GM18502 (cell line): ENCODE results near the gene AOAH.
"Not testable (repeated sequence)": the region's sequence is repeated elsewhere in the genome, so short reads cannot be mapped to it uniquely, and the experiment has no call there.

Experiments
- ATAC-seq: cut with Tn5 transposase; IDR thresholded peaks from one replicate; pipeline ENCODE4 v1.9.1; 2021; ENCODE audit warnings: mild to moderate bottlenecking; ENCODE audit not compliant: unreplicated experiment, poor library complexity

AOAH gene

DNA sequence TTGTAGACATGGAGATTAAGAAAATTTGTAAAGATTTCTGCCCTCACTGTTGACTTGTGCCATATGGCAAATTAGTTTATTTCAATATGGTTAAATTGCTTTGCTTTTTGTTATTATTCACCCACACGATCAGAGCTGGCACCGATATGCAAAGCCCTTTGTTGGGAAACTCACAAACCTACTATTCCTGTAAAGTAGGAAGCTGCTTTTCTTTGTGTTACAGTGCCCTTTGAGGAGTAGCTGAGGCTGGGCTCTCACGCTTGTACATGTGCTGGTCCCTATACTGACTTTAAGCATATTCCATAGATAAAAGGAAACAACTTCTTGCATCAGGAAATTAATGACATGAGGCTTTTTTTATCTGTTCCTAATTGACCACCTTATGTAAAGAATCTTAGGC, 17.6 kb upstream of the AOAH start:
- no peak for ATAC-seq

DNA sequence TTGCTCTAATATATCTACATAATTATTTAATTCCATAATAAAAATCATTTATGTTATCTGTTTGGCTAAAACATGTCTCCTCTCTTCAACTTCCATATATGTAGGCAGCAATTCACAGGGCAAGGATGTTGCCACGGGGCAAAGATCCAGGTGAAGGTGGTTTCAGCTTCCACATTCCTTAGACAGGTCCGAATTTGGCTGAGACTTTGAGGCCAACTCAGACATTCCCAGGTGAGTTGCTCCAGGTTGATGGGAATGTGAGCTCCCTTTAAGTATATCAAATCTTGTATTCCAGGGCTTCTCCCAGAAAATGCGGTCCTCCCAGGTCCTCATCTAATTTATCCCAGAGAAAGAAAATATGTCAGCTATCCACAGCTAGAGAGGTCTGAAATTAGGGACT, 15.1 kb upstream of the AOAH start:
- ATAC-seq, result no peak

DNA sequence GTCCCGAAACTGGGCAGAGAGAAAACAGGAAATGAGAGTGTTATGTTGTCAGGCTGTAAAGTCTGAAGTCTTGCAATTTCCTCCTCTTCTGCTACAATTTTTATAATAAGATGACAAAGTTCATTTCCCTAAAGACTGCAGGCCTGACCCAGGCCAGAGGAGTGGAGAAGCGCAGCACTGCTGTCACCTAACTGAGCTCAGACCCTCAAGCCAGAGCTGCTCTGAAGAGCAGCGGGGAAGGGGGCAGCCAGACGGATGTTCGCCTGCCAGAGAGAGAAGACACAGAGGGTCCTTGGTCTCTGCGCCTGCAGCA, 12.6 kb upstream of the AOAH start:
- peak; percentile 96 for ATAC-seq

DNA sequence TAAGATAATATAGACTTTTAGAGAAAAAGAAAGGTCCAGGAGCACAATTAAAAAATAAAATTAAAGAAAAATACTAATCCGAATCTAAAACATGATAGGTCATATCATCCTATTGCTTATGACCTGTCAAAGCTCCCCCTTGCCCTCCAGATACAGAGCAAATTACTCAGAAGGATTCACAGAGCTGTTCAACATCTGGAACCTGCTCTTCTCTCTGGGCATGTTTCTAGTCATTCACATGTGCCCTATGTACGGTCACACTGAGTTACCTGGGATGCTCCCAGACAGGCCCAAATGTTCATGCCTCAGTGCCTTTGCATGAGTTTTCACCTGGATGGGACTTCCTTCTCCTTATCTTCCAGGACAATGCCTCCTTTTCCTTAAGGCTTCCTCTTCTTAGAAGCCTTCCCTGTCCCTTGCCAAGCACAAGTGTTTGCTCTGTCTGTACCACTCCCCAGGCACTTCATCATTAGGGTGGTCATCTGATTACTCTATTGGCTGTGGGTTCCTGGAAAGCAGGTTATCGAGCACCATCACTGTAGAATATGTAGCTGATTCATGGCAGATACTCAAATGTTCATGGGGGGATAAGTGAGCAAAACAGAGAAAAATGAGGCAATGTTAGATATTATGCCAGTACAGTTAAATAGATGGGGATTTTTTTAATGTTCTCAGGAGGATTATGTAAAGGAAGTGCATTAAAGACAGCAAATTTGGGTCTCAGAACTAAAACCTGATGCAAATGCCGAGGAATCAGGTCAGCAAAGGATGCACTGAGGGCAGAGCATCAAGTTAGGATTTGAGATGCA, 12.0 kb upstream of the AOAH start:
- peak; percentile 52 for ATAC-seq

DNA sequence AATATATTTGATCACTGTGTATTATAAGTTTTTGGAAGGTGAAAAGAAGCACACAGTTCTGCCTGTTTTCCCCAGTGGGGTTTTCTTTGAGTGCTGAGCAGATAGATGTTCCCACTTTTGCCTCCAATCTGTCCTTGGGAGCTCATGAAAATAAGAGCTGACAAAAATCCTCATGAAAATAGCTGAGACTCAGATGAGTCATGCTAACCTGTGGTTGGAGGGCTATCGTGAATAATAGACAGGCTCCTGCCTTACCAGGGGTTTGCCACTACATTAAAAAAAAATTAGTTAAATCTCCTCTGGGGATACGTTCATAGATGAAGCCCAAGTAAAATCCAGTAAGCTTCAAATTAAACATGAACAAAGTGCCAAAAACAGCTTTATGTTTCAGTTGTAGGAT, 10.9 kb upstream of the AOAH start:
- no peak for ATAC-seq

DNA sequence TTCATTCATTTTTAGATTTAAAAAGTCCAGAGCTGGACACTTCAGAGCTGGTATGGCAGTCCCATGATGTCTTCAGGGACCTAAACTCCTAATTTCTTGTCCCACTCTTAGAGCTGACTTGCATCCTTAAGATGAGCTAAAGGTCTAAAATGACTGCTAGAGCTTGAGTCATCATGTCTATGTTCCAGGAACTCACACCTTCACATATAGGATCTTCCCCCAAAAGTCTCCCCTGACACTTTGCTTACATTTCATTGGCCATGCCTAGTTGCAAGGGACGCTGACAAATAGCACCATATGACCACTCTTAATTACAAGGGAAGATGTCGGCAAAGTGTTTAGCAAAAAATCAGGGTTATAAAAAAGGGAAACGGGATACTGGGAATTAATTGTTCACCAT, 10.4 kb upstream of the AOAH start:
- no peak for ATAC-seq

DNA sequence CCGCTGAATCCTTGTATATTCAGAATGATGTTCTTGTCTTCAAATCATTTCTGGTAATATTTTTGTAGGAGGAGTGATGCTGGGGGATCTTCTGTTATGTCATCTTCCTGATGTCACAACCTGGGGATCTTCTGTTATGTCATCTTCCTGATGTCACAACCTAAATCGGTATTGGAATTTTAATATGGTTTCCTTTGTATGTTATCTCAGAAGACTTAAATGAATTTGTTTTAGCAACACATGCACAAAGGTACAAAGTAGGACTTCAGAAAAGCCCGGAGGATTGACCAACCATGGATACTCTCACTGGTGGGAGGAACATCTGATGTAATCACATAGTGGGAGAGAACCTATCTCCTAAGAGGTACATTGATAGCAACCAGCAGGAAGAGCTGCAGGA, 9.1 kb upstream of the AOAH start:
- no peak for ATAC-seq

DNA sequence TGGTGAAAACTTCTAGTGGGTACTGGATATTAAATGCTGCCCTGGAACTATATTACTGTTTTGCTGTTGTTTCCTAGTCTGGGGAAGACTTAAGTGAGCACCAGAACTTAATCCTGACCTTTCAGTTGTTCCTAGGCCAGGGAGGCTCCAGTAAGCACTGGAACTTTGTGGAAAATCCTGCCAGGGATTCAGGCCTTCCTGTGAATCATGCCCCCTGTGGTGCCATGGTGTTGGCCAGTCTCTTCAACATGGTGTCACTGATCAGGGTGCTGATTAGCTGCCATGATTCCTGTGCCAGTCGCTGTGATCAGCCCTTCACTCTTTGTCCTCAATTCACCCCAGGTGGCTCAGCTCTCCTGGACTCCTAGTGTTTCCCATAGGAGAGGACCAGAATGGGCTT, 8.5 kb upstream of the AOAH start:
- ATAC-seq, result no peak

DNA sequence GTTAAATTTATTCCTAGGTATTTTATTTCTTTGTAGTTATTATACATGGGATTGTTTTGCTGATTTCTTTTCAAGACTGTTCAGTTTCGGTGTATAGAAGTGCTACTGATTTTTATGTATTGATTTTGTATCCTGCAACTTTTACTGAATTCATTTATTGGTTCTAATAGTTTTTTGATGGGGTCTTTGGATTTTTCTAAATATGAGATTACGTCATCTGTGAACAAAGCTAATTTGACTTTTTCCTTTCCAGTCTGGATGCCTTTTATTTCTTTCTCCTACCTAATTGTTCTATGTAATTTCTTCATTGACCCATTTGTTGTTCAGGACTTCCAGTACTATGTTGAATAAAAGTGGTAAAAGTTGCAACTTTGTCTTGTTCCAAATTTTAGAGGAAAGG, 5.8 kb upstream of the AOAH start:
- no peak for ATAC-seq

DNA sequence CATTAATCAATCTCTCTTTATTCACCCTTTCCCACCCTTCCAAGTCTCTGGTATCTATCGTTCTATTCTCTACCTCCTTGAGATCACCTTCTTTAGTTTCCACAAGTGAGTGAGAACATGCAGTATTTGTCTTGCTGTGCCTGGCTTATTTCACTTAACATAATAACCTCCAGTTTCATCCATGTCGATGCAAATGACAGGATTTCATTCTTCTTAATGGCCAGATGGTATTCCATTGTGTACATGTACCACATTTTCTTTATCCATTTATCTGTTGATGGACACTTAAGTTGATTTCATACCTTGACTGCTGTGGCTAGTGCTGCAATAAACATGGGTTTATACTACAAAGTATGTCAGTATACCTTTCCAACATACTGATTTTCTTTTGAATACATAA, 3.8 kb upstream of the AOAH start:
- no peak for ATAC-seq

DNA sequence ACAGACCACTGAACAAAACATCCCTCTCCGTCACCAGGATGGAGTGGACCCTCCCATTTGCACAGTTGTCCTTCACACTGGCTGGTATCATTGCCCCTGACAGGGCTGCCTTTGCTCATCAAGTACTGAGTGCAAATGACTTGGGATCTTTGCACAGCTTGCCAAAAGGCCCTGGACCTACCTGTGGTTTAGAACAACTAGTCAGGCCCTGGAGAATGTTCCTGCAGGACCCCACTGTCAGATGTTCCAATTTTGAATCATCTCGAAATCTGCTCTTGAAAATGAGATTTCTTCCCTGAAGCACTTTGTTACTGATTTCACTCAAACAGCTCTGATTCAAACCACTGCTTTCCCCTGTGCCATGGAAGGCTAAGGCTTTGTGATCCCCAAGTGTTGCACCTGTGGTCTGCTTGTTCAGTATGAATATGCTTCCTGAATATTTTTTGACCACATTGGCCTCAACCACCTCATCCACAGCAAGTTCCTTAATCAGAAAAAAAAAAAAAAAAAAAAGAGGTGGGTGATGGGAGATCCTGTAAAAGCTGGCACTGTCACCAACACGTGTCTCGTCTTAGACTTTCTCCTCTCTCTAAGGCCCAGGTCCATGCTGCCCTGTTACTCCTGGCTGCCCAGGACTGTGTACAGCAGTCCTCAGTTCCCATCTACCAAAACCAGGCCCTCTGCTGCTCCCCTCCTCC, 2.7 kb upstream of the AOAH start:
- ATAC-seq, result no peak

DNA sequence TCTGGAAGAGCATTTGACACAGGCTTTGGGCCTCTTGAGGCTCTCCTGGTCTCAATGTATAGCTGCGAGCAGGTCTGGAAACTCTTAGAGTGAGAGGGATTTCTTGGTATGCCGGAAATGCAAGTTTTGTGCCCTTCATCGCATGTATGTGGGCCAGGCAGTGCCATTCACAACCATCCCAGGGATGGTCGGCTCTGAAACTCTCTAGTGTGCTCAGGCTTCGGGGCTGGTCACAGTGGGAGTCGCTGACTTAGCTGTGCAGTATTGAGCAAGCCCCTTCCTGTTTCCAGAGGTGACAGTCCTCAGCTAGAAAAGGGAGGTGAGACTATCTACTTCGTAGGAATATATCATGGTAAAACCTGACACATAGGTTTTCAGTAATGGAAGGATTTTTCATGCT, 2.0 kb upstream of the AOAH start:
- no peak for ATAC-seq

DNA sequence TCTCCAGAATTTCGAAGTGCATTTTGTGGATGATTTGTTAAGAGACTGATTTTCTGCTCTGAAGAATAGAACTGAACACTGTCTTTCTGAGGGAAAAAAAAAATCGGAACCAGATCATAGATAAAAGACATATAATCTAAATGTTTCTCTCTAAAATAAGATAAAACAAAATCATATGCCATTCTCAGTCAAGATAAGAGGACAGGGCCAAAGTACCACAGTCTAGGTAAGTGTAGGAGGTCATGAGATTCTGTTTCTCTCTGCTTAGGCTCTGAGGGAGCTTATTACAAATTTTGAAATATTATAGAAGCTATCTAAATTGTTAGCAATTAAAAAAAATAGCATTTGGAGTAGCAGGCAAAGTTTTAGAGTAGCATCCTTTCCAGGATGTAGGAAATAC, 702 bp upstream of the AOAH start:
- no peak for ATAC-seq

DNA sequence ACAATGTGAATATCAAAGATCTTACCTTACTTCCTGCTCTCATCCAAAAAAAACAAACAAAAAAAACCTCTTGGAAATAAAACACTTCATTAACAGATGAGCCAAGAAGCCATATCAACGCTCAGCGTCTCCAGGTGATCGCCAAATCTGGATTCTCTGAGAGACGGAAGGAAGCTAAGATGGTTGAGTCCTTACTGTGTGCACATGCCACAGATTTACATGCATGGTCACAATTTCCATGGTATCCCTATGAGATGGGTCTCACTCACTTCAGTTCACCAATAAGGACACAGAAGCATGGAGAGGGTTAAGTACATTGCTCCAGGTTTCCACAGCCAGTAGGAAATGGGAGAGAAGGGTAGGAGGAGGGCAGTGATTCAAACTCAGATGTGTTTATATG, 1.0 kb downstream of the AOAH start:
- no peak for ATAC-seq

DNA sequence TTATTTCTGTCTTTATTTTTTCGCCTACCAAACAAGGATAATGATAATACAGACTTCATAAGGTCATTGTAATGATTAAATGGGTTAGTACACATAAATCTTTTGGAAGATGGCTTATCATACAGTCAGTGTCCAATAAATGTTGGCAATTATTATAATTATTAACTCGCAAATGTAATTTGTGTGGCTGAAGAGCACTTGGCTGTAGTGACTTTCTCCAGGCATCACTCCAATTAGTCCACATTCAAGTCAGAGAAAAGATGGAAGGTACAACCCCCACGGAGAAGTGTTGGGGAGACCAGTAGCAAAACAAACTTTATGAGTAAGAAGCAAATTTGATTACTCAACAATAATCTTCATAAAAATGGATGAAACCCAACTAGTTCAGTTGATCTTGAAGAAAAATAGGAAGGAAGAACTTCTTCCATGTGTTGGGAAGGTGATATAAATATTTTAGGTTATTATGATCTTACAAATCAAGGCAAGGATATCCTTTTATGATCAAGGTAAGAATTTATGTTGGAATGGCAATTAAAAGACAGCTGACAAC, 5.1 kb downstream of the AOAH start:
- no peak for ATAC-seq

DNA sequence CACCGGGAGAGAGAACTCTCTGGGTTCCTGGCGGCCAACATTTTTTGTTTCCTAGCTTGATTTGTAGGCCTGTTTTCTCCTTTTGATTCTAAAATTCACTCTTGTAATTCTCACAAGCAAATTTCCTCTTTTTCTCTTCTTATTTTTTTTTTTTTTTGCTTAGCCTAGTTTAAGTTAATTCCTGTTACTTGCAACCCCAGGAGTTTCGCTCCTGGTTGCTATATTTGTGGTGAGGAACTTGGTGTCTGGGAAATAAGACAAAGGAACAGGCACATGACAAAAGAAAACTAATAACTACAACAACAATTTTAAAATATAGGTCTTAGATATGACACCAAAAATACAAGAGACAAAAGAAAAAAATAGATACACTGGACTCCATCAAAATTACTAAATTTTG, 6.7 kb downstream of the AOAH start:
- ATAC-seq, result no peak

DNA sequence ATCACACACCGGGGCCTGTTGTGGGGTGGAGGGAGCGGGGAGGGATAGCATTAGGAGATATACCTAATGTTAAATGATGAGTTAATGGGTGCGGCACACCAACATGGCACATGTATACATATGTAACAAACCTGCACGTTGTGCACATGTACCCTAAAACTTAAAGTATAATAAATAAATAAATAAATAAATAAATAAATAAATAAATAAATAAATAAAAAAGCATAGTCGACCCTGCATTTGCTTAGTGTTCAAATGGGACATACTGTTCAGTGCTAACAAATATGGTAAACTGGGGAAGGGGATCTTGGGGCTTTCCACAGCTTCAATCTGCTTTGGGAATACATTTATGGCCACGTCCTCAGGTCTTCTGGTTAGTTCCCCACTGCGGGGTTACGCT, 7.5 kb downstream of the AOAH start:
- not testable (repeated sequence) for ATAC-seq

DNA sequence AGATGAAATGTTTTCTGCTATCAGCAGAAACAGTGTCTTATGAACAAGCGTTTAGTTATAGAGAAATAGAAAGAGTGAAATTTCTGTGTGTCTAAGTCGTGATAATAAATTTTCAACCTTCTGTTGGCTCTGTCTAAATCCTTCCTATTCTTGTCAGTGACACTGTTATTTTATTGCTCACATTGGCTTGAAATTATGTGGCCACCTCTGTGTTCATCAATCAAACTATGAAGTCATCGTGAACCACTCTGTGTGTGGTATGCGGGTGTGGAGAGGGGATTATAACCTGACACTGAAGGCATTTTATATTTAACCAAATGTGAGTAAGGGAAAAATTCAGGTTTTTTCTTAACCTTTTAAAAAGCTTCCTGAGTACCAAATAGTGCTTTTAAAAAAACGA, 12.3 kb downstream of the AOAH start:
- no peak for ATAC-seq

DNA sequence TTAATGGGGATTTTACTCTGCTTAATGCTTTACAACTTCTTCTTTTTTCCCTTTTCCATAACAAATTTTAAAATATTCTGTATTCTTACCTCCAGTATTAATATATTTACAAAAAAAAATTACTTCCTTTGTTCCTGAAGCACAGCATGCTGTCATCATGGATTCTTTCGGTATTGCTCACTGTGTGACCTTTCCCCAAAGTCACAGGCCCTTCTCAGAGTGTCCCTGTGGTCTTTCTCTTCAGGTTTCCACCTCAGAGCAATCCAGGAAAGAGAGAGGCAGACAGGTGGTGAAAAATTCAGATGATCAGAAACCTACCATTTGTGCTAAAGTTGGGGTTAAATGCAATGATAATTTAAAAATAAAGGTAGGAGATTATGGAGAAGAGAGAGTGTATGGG, 13.0 kb downstream of the AOAH start:
- ATAC-seq, result no peak

DNA sequence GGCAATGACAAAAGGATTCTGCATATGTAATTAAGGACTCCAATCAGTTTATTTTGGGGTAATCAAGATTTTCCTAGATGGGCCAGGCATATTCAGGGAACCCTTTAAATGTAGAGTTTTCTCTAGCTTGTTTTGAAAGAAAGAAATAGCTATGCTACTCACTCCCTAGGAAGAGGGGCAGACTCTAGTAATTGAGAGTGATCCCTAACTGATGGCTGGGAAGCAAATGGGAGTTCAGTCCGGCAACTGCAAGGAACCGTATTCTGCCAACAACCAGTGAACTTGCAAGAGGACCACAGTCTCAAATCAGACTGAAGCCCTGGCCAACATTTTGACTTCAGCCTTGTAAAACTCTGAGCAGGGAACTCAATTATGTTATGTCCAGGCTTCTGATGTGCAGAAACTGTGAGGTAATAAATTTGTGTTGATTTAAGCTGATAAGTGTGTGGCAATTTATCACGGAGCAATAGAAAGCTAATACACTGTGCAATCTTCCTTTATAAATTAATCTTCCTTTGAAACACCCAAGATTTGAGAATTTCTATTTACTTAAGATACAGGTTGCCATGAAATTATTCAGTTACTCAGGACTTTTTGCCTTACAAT, 14.0 kb downstream of the AOAH start:
- no peak for ATAC-seq

DNA sequence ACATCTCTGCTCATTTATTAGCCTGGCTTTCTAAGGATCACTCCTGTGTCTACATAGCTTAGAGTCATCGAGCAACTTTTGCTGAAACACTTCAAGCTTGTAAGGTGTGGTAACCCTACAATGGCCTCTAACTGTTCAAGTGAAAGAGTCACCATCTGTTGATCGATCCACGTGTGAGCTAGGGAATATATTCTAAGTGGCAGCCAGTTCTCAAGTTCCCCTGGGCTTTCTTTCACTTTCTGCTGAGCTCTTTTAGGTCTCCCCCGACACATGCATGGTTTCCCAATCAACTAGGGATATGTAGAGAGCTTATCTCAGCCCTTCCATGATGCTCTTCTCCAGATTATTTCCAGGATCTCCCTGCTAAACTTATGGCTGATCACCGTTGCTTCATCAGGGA, 15.5 kb downstream of the AOAH start:
- no peak for ATAC-seq

DNA sequence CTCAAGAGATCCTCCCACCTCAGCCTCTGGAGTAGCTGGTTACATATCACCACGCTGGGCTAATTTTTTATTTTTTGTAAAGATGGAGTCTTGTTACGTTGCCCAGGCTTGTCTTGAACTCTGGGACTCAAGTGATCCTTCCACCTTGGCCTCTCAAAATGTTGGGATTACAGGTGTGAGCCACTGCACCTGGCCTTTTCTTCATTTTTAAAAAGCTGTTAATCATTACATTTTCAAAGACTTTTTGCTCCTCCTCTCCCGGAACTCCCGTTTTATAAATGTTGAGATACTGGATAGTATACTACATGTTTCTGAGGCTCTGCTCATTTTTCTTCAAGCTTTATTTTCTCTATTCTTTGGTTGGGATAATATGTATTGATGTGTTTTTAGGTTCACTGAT, 16.4 kb downstream of the AOAH start:
- no peak for ATAC-seq
